ENCODE measurements around the gene NUTM1.
"Not testable (repeated sequence)": the region's sequence is repeated elsewhere in the genome, so short reads cannot be mapped to it uniquely, and the experiment has no call there.

Gene NUTM1

GRCh38 chr15:34337557-34338306 lies 5.4 kb upstream of the NUTM1 start, which contains the start of gene SLC12A6:
SLC12A6 (minus strand) TSS chr15:34337781; CDS start chr15:34336680, 1,101 bp downstream.
- DNase-seq (ENCODE audit: low read depth), result peak; percentile 76

GRCh38 chr15:34338347-34338746 lies 4.8 kb upstream of the NUTM1 start:
- DNase-seq (ENCODE audit: low read depth), result no peak

- DNase-seq (ENCODE audit: low read depth), result no peak
These were observed 3.2 kb upstream of the NUTM1 start for GRCh38 chr15:34339946-34340345.

GRCh38 chr15:34341381-34342212 lies 1.5 kb upstream of the NUTM1 start:
- no peak for DNase-seq (ENCODE audit: low read depth)

GRCh38 chr15:34342213-34342736 lies 840 bp upstream of the NUTM1 start:
- DNase-seq (ENCODE audit: low read depth), result not testable (repeated sequence)

- no peak for DNase-seq (ENCODE audit: low read depth)
These were observed 5.0 kb downstream of the NUTM1 start for GRCh38 chr15:34347951-34348638.

GRCh38 chr15:34348735-34349300 lies 5.7 kb downstream of the NUTM1 start:
- DNase-seq (ENCODE audit: low read depth), result no peak

- no peak for DNase-seq (ENCODE audit: low read depth)
These were observed 6.7 kb downstream of the NUTM1 start for GRCh38 chr15:34349769-34350168.

- DNase-seq (ENCODE audit: low read depth), result not testable (repeated sequence)
These were observed 9.9 kb downstream of the NUTM1 start for GRCh38 chr15:34352996-34353395.

- DNase-seq (ENCODE audit: low read depth), result no peak
These were observed 10.5 kb downstream of the NUTM1 start for GRCh38 chr15:34353627-34354026.

- no peak for DNase-seq (ENCODE audit: low read depth)
These were observed 11.2 kb downstream of the NUTM1 start for GRCh38 chr15:34354286-34354685.

- no peak for DNase-seq (ENCODE audit: low read depth)
These were observed 12.1 kb downstream of the NUTM1 start for GRCh38 chr15:34355241-34355640.

GRCh38 chr15:34357653-34358052 lies 14.5 kb downstream of the NUTM1 start:
- DNase-seq (ENCODE audit: low read depth), result no peak

GRCh38 chr15:34358367-34358766 lies 15.3 kb downstream of the NUTM1 start:
- DNase-seq (ENCODE audit: low read depth), result no peak

- no peak for DNase-seq (ENCODE audit: low read depth)
These were observed 15.8 kb downstream of the NUTM1 start for GRCh38 chr15:34358948-34359347.

GRCh38 chr15:34359416-34359815 lies 16.3 kb downstream of the NUTM1 start:
- DNase-seq (ENCODE audit: low read depth), result no peak

GRCh38 chr15:34360298-34360697 lies 17.2 kb downstream of the NUTM1 start:
- DNase-seq (ENCODE audit: low read depth), result no peak

- no peak for DNase-seq (ENCODE audit: low read depth)
These were observed 18.2 kb downstream of the NUTM1 start for GRCh38 chr15:34361278-34361677.

- DNase-seq (ENCODE audit: low read depth), result no peak
These were observed 19.1 kb downstream of the NUTM1 start for GRCh38 chr15:34362047-34362773.

GRCh38 chr15:34364041-34364440 lies 20.9 kb downstream of the NUTM1 start:
- DNase-seq (ENCODE audit: low read depth), result no peak

GRCh38 chr15:34365091-34365825 lies 22.1 kb downstream of the NUTM1 start:
- DNase-seq (ENCODE audit: low read depth), result no peak

All from non-pigmented ciliary epithelial cell (primary cell).